Liver (tissue), 9 donors: ENCODE data around the gene MT2A. TPM values are rescaled to one million over a fixed set of nuclear protein-coding genes. Genes with fewer than 3 reads are reported as not detected.
A peak's percentile ranks its signal among the peaks of the same experiment; 100 is the strongest.

Experiments used
- DNase-seq: peaks from one replicate; pipeline ENCODE4 v3.0.0-alpha.2; 2017; ENCODE audit warnings: low spot score
- H3K27ac ChIP-seq, 2 donors: one replicate each; pipeline ENCODE4 v1.7.0; 2013; ENCODE audit warnings: inconsistent platforms in 2 of 2, low read length in 2 of 2, control low read depth in 1 of 2, low read depth in 1 of 2, mild to moderate bottlenecking in 1 of 2
- H3K27me3 ChIP-seq, 4 donors: one replicate each; pipeline versions ENCODE4 v1.6.1 to v1.7.0; 2013; ENCODE audit warnings: low read length in 3 of 4, inconsistent platforms in 1 of 4, mild to moderate bottlenecking in 1 of 4, moderate library complexity in 1 of 4; ENCODE audit not compliant: control insufficient read depth in 4 of 4, insufficient read depth in 4 of 4
- H3K36me3 ChIP-seq, 4 donors: one replicate each; pipeline versions ENCODE4 v1.6.1 to v1.7.0; 2013; ENCODE audit warnings: low read length in 3 of 4, mild to moderate bottlenecking in 3 of 4, low read depth in 1 of 4, moderate library complexity in 1 of 4; ENCODE audit not compliant: control insufficient read depth in 4 of 4, insufficient read depth in 3 of 4
- H3K4me1 ChIP-seq, 4 donors: one replicate each; pipeline versions ENCODE4 v1.6.1 to v1.7.0; 2013; ENCODE audit warnings: low read length in 3 of 4, mild to moderate bottlenecking in 3 of 4, moderate library complexity in 1 of 4; ENCODE audit not compliant: control insufficient read depth in 4 of 4, insufficient read depth in 4 of 4
- H3K4me3 ChIP-seq, 3 donors: one replicate each; pipeline versions ENCODE4 v1.6.1 to v1.7.0; 2013; ENCODE audit warnings: low read length in 3 of 3, control low read depth in 1 of 3, low read depth in 1 of 3, mild to moderate bottlenecking in 1 of 3
- H3K9ac ChIP-seq, 2 donors: one replicate each; pipeline ENCODE4 v1.7.0; 2013; ENCODE audit warnings: low read length in 2 of 2, mild to moderate bottlenecking in 2 of 2, moderate library complexity in 2 of 2, control low read depth in 1 of 2, low read depth in 1 of 2
- H3K9me3 ChIP-seq, 4 donors: one replicate each; pipeline versions ENCODE4 v1.6.1 to v1.7.0; 2013; ENCODE audit warnings: low read length in 3 of 4; ENCODE audit not compliant: control insufficient read depth in 4 of 4
- EGR1 ChIP-seq, 2 donors: IDR thresholded peaks; 2 replicates each; pipeline ENCODE4 v1.6.1; 2016 to 2018; ENCODE audit warnings: antibody characterized with exemption in 2 of 2, low read depth in 2 of 2
- FOXA1 ChIP-seq: IDR thresholded peaks from 2 replicates; pipeline ENCODE4 v1.6.1; 2016; ENCODE audit warnings: antibody characterized with exemption
- FOXA2 ChIP-seq: IDR thresholded peaks from 2 replicates; pipeline ENCODE4 v1.6.1; 2016; ENCODE audit warnings: antibody characterized with exemption
- GABPA ChIP-seq, 2 donors: IDR thresholded peaks in 1 of 2; conservative IDR thresholded peaks in 1 of 2; 2 replicates each; pipeline ENCODE4 v1.6.1; 2016; ENCODE audit warnings: antibody characterized with exemption in 2 of 2, mild to moderate bottlenecking in 1 of 2, moderate library complexity in 1 of 2
- HNF4A ChIP-seq, 2 donors: conservative IDR thresholded peaks; 2 replicates each; pipeline ENCODE4 v1.6.1; 2016; ENCODE audit warnings: antibody characterized with exemption in 2 of 2, mild to moderate bottlenecking in 2 of 2
- HNF4G ChIP-seq: IDR thresholded peaks from 2 replicates; pipeline ENCODE4 v1.6.1; 2016; ENCODE audit warnings: antibody characterized with exemption
- JUND ChIP-seq, 2 donors: IDR thresholded peaks; 2 replicates each; pipeline ENCODE4 v1.6.1; 2016; ENCODE audit warnings: antibody characterized with exemption in 2 of 2
- NR2F2 ChIP-seq: IDR thresholded peaks from 2 replicates; pipeline ENCODE4 v1.6.1; 2016; ENCODE audit warnings: antibody characterized with exemption
- RAD21 ChIP-seq, 2 donors: IDR thresholded peaks; 2 replicates each; pipeline ENCODE4 v1.6.1; 2016; ENCODE audit warnings: antibody characterized with exemption in 2 of 2, mild to moderate bottlenecking in 2 of 2
- RXRA ChIP-seq, 2 donors: IDR thresholded peaks; 2 replicates each; pipeline ENCODE4 v1.6.1; 2017 to 2018; ENCODE audit warnings: antibody characterized with exemption in 2 of 2, mild to moderate bottlenecking in 1 of 2
- SP1 ChIP-seq: IDR thresholded peaks from 2 replicates; pipeline ENCODE4 v1.6.1; 2018; ENCODE audit warnings: antibody characterized with exemption, mild to moderate bottlenecking
- TAF1 ChIP-seq: conservative IDR thresholded peaks from 2 replicates; pipeline ENCODE4 v1.6.1; 2016; ENCODE audit warnings: antibody characterized with exemption, mild to moderate bottlenecking
- YY1 ChIP-seq: IDR thresholded peaks from 2 replicates; pipeline ENCODE4 v1.6.1; 2016; ENCODE audit warnings: antibody characterized with exemption, mild to moderate bottlenecking
- WGBS: extraction: QIAGEN DNeasy Blood & Tissue Kit; methylation state at CpG from one replicate; pipeline ENCODE4 v1.1.7; 2013; 5-methylcytosine and 5-hydroxymethylcytosine counted together
- polyA plus RNA-seq, 2 donors: library from polyadenylated mRNA; stranded (reverse) in 1 of 2; unstranded in 1 of 2; fragments of 200-250 nt in 1 of 2; fragments of >200 nt in 1 of 2; fragmentation: Nextera tagmentation in 1 of 2; extraction: Ambion mirVana in 1 of 2; gene quantifications; one replicate each; pipeline versions ENCODE4 v1.2.1 to v1.2.3, GENCODE V29; 2013 to 2015
- total RNA-seq, 2 donors: library from RNA; depleted of rRNA; stranded (reverse); fragments of >200 nt; gene quantifications; one replicate each; pipeline ENCODE4 v1.2.3, GENCODE V29; 2014
- TF ChIP-seq, protein P1 (sequence below): IDR thresholded peaks from 2 replicates; pipeline ENCODE4 v1.6.1; 2016; ENCODE audit warnings: antibody characterized with exemption
- TF ChIP-seq, protein P2 (sequence below): IDR thresholded peaks from 2 replicates; pipeline ENCODE4 v1.6.1; 2016; ENCODE audit warnings: antibody characterized with exemption, mild to moderate bottlenecking
- TF ChIP-seq, protein P3 (sequence below): IDR thresholded peaks from 2 replicates; pipeline ENCODE4 v1.6.1; 2016; ENCODE audit warnings: antibody characterized with exemption
- TF ChIP-seq, protein P4 (sequence below): fragments of 150-350 bp; IDR thresholded peaks from 2 replicates; pipeline ENCODE4 v1.5.1; 2017; ENCODE audit warnings: improper control_type of control experiment, low read depth, low read length; ENCODE audit not compliant: missing input control
- TF ChIP-seq, protein P5 (sequence below): IDR thresholded peaks from 2 replicates; pipeline ENCODE4 v1.6.1; 2016; ENCODE audit warnings: antibody characterized with exemption
- donor health status: healthy.
- donor health status: healthy.
- donor health status: healthy.
- donor health status: healthy.
- donor health status: healthy.

Gene MT2A
- total and polyA plus RNA-seq, 4 donors: 45.8 to 5,206 (median 2,233) TPM

DNA sequence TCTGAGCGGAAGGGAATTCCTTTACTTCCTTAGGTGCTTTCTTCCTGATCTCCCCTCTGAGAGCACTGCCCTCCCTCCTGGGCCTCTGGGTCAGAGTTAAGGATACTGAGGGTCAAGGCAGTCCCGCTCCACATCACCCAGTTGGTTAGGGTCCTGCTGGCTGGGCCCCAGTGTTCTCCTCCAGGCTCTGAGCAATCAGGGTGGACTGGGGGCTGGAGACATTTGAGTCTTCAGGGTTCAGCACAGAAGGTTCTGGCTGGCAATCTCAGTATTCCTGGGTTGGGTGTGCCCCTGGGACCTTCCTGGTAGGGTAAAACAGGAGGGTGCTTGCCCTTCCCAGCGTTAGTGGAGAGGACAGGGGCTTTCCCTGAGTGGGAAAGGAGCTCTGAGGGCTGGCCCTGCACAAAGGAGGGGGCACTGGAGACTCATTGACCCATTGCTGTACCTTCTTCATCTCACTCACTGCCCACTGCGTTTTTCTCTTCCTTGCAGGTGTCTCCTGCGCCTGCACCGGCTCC lies 24.5 kb downstream of the MT2A start:
- H3K9me3 ChIP-seq: no peaks in the 10 kb centered on the region
- H3K27ac ChIP-seq: peak overlapping the region; percentile 84 to 87
- DNase-seq: no peak
- TF ChIP-seq RAD21 (IDR thresholded peaks at IDR 0.05) (no peak), HNF4G (no peak), GABPA (IDR thresholded peaks at IDR 0.05 in 1 of 2, conservative IDR thresholded peaks at IDR 0.05 in 1 of 2) (no peak), NR2F2 (no peak), YY1 (no peak), RXRA (IDR thresholded peaks at IDR 0.05) (no peak), EGR1 (IDR thresholded peaks at IDR 0.05; ENCODE audit: low read depth in 2 of 2) (no peak), FOXA2 (no peak), TAF1 (no peak), FOXA1 (no peak), JUND (IDR thresholded peaks at IDR 0.05) (no peak), HNF4A (conservative IDR thresholded peaks at IDR 0.05) (no peak), SP1 (no peak)
- TF ChIP-seq, protein P1, sequence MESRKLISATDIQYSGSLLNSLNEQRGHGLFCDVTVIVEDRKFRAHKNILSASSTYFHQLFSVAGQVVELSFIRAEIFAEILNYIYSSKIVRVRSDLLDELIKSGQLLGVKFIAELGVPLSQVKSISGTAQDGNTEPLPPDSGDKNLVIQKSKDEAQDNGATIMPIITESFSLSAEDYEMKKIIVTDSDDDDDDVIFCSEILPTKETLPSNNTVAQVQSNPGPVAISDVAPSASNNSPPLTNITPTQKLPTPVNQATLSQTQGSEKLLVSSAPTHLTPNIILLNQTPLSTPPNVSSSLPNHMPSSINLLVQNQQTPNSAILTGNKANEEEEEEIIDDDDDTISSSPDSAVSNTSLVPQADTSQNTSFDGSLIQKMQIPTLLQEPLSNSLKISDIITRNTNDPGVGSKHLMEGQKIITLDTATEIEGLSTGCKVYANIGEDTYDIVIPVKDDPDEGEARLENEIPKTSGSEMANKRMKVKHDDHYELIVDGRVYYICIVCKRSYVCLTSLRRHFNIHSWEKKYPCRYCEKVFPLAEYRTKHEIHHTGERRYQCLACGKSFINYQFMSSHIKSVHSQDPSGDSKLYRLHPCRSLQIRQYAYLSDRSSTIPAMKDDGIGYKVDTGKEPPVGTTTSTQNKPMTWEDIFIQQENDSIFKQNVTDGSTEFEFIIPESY: no peak
- TF ChIP-seq, protein P2, sequence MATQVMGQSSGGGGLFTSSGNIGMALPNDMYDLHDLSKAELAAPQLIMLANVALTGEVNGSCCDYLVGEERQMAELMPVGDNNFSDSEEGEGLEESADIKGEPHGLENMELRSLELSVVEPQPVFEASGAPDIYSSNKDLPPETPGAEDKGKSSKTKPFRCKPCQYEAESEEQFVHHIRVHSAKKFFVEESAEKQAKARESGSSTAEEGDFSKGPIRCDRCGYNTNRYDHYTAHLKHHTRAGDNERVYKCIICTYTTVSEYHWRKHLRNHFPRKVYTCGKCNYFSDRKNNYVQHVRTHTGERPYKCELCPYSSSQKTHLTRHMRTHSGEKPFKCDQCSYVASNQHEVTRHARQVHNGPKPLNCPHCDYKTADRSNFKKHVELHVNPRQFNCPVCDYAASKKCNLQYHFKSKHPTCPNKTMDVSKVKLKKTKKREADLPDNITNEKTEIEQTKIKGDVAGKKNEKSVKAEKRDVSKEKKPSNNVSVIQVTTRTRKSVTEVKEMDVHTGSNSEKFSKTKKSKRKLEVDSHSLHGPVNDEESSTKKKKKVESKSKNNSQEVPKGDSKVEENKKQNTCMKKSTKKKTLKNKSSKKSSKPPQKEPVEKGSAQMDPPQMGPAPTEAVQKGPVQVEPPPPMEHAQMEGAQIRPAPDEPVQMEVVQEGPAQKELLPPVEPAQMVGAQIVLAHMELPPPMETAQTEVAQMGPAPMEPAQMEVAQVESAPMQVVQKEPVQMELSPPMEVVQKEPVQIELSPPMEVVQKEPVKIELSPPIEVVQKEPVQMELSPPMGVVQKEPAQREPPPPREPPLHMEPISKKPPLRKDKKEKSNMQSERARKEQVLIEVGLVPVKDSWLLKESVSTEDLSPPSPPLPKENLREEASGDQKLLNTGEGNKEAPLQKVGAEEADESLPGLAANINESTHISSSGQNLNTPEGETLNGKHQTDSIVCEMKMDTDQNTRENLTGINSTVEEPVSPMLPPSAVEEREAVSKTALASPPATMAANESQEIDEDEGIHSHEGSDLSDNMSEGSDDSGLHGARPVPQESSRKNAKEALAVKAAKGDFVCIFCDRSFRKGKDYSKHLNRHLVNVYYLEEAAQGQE: no peak
- TF ChIP-seq, protein P3, sequence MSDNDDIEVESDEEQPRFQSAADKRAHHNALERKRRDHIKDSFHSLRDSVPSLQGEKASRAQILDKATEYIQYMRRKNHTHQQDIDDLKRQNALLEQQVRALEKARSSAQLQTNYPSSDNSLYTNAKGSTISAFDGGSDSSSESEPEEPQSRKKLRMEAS: no peak
- TF ChIP-seq, protein P4, sequence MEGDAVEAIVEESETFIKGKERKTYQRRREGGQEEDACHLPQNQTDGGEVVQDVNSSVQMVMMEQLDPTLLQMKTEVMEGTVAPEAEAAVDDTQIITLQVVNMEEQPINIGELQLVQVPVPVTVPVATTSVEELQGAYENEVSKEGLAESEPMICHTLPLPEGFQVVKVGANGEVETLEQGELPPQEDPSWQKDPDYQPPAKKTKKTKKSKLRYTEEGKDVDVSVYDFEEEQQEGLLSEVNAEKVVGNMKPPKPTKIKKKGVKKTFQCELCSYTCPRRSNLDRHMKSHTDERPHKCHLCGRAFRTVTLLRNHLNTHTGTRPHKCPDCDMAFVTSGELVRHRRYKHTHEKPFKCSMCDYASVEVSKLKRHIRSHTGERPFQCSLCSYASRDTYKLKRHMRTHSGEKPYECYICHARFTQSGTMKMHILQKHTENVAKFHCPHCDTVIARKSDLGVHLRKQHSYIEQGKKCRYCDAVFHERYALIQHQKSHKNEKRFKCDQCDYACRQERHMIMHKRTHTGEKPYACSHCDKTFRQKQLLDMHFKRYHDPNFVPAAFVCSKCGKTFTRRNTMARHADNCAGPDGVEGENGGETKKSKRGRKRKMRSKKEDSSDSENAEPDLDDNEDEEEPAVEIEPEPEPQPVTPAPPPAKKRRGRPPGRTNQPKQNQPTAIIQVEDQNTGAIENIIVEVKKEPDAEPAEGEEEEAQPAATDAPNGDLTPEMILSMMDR: no peak
- TF ChIP-seq, protein P5, sequence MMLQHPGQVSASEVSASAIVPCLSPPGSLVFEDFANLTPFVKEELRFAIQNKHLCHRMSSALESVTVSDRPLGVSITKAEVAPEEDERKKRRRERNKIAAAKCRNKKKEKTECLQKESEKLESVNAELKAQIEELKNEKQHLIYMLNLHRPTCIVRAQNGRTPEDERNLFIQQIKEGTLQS: no peak
- WGBS: 49% methylated on average over 6 of the region's 6 CpGs
- H3K36me3 ChIP-seq: no peaks in the 10 kb centered on the region
- peaks cover 2 to 27% (median 7%) of the 10 kb centered on the region in 4 donors for H3K4me1 ChIP-seq
- peak overlapping the region; percentile 77 to 84 for H3K9ac ChIP-seq
- H3K27me3 ChIP-seq: no peaks in the 10 kb centered on the region
- peak overlapping the region; percentile 48 to 95 (median 93) for H3K4me3 ChIP-seq
